Activated gamma-delta T cell treated with anti-CD3 and anti-CD28 coated beads, Interleukin-2, amount 50 U/mL, for 16 hours (primary cell): ENCODE data around the gene GALNT2.

ENCODE experiments used
- DNase-seq: peaks from one replicate; pipeline ENCODE4 v3.0.0-alpha.2; 2020; ENCODE audit warnings: low read depth

The GALNT2 gene

GRCh38 chr1:230321341-230321740, 254.3 kb downstream of the GALNT2 start:
- no peak for DNase-seq

GRCh38 chr1:230321741-230322420, 254.8 kb downstream of the GALNT2 start:
- DNase-seq = no peak

GRCh38 chr1:230322421-230322756, 255.4 kb downstream of the GALNT2 start:
- DNase-seq = no peak

- no peak for DNase-seq
Measured at GRCh38 chr1:230322967-230323547, 256.0 kb downstream of the GALNT2 start.

- no peak for DNase-seq
Measured at GRCh38 chr1:230323686-230324085, 256.6 kb downstream of the GALNT2 start.

GRCh38 chr1:230326971-230327891, 260.2 kb downstream of the GALNT2 start:
- no peak for DNase-seq

GRCh38 chr1:230327892-230328284, 260.9 kb downstream of the GALNT2 start:
- DNase-seq = no peak

GRCh38 chr1:230328342-230329015, 261.4 kb downstream of the GALNT2 start:
- no peak for DNase-seq

GRCh38 chr1:230330157-230330556, 263.1 kb downstream of the GALNT2 start:
- no peak for DNase-seq
